Epithelial cell of esophagus (primary cell): ENCODE results near the gene PRKAG3.
A peak's percentile ranks its signal among the peaks of the same experiment; 100 is the strongest.

Experiments
- DNase-seq: peaks from one replicate; pipeline ENCODE4 v3.0.0; 2010; ENCODE audit warnings: low read depth
- H3K4me3 ChIP-seq: 2 replicates; pipeline ENCODE4 v1.5.1; 2011; ENCODE audit warnings: mild to moderate bottlenecking, low read length, control low read depth
- TF ChIP-seq, protein P1 (sequence below): IDR thresholded peaks from 2 replicates; pipeline ENCODE4 v1.5.1; 2011; ENCODE audit warnings: low read depth, mild to moderate bottlenecking, low read length, control low read depth, inconsistent platforms; ENCODE audit not compliant: insufficient read depth; ENCODE audit errors: missing control alignments

Gene PRKAG3

DNA sequence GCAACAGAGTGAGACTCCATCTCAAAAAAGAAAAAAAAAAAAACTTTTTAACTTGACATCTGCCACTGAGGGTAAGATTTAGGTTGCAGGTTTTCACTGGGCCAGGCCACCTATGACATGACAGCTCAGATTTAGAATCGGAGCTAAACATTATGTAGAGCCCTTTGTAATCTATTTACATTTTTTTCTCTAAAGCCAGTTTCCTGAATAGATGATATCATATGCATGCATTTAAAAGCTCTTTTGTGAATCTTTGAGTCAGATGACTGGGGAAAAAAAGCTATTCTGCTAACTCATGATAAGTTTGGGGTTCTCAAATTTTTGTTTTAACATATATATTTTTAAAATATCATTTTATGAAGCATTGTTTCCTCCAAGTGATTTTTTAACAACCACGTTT, 21.3 kb downstream of the PRKAG3 start:
- DNase-seq = no peak
- TF ChIP-seq, protein P1, sequence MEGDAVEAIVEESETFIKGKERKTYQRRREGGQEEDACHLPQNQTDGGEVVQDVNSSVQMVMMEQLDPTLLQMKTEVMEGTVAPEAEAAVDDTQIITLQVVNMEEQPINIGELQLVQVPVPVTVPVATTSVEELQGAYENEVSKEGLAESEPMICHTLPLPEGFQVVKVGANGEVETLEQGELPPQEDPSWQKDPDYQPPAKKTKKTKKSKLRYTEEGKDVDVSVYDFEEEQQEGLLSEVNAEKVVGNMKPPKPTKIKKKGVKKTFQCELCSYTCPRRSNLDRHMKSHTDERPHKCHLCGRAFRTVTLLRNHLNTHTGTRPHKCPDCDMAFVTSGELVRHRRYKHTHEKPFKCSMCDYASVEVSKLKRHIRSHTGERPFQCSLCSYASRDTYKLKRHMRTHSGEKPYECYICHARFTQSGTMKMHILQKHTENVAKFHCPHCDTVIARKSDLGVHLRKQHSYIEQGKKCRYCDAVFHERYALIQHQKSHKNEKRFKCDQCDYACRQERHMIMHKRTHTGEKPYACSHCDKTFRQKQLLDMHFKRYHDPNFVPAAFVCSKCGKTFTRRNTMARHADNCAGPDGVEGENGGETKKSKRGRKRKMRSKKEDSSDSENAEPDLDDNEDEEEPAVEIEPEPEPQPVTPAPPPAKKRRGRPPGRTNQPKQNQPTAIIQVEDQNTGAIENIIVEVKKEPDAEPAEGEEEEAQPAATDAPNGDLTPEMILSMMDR = no peak
- H3K4me3 ChIP-seq = no peak overlapping the region

- no peak for DNase-seq
- H3K4me3 ChIP-seq = no peak overlapping the region
- TF ChIP-seq, protein P1 = no peak
Measured at GRCh38 chr2:218809515-218809914, 22.1 kb downstream of the PRKAG3 start.

- TF ChIP-seq, protein P1 = no peak
- H3K4me3 ChIP-seq = no peak overlapping the region
- no peak for DNase-seq
Measured at GRCh38 chr2:218807626-218808025, 24.0 kb downstream of the PRKAG3 start.

DNA sequence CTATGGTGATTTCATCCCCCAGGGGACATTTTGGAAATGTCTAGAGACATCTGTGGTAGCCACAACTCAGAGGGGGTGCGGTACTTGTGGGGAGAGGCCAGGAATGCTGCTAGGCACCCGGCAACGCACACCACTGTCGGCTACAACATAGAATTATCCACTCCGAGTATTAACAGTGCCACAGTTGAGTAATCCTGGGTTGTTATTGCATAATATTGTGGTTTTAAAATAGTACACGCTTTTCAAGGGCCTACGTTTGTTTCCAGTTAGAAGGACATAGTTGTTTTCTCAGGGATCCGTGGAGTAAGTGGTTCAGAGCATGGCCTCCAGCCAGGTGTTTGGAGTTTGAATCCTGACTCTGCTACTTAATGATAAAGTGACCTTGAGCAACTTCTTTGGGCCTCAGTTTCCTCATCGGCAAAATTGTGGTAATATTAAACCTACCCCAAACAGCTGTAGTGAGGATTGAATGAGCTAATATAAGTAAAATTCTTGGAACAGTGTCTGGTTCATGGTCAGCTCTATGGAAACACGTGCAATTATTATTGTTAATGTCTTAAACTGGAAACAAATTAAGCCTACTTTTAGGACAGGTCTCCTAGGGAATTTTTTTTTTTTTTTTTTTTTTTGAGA, 25.1 kb downstream of the PRKAG3 start:
- H3K4me3 ChIP-seq = no peak overlapping the region
- TF ChIP-seq, protein P1 = no peak
- DNase-seq = peak; percentile 89

- TF ChIP-seq, protein P1 = no peak
- no peak overlapping the region for H3K4me3 ChIP-seq
- no peak for DNase-seq
Measured at GRCh38 chr2:218805627-218806026, 26.0 kb downstream of the PRKAG3 start.

- no peak overlapping the region for H3K4me3 ChIP-seq
- DNase-seq = no peak
- TF ChIP-seq, protein P1 = no peak
Measured at GRCh38 chr2:218804817-218805216, 26.8 kb downstream of the PRKAG3 start.

- TF ChIP-seq, protein P1 = no peak
- DNase-seq = no peak
- H3K4me3 ChIP-seq = no peak overlapping the region
Measured at GRCh38 chr2:218802386-218802994, 29.1 kb downstream of the PRKAG3 start.
